GM12892 (cell line): ENCODE measurements around the gene AGL.

Source experiments
- DNase-seq: peaks from one replicate; pipeline ENCODE4 v3.0.0; 2011; ENCODE audit not compliant: insufficient read length
- FAIRE-seq: peaks from 2 replicates; lab custom pipeline; 2011; peaks lifted over from hg19 to GRCh38; lab: Jason Lieb, UNC
- POLR2A ChIP-seq: IDR thresholded peaks from 2 replicates; pipeline ENCODE4 v1.6.1; 2011; ENCODE audit warnings: low read depth, low read length, control low read depth
- POLR2AphosphoS5 ChIP-seq: IDR thresholded peaks from 2 replicates; pipeline ENCODE4 v1.6.1; 2011; ENCODE audit warnings: low read depth, low read length, control low read depth
- TAF1 ChIP-seq: IDR thresholded peaks from 2 replicates; pipeline ENCODE4 v1.6.1; 2011; ENCODE audit warnings: low read depth, mild to moderate bottlenecking, control low read depth, low read length, borderline replicate concordance

AGL gene

GRCh38 chr1:99906535-99906934 is 56.4 kb downstream of the AGL start:
- TF ChIP-seq TAF1 (no peak), POLR2A (no peak), POLR2AphosphoS5 (no peak)
- DNase-seq: no peak
- FAIRE-seq: no peak

GRCh38 chr1:99917214-99917613 is 67.1 kb downstream of the AGL start:
- no peak for TF ChIP-seq POLR2AphosphoS5
- TF ChIP-seq POLR2A: no peak
- TF ChIP-seq TAF1: no peak
- no peak for FAIRE-seq
- DNase-seq: no peak

DNA sequence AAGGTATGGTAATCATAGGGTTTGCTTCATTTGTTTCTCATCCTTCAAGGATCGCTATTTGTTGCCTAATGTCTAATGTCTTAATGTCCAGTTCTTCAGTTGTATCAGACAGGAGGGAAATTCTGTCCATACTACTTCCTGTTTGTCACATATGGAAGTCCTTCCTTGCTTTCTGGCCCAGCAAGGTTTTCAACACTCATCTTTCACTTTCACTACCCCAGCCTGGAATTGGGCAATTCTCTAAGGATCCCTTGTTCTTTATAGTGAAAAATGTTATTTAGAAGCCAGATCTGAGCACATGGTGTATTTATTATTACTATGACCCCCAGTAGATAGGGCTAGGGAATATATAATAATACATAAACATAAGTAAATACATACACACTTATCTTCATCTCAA is 69.1 kb downstream of the AGL start:
- no peak for FAIRE-seq
- DNase-seq: no peak
- TF ChIP-seq POLR2A: no peak
- no peak for TF ChIP-seq TAF1
- no peak for TF ChIP-seq POLR2AphosphoS5

- TF ChIP-seq TAF1 (no peak), POLR2A (no peak), POLR2AphosphoS5 (no peak)
- no peak for FAIRE-seq
- DNase-seq: no peak
These were observed 84.6 kb downstream of the AGL start for GRCh38 chr1:99934801-99935200.

GRCh38 chr1:99935534-99935933 is 85.4 kb downstream of the AGL start:
- DNase-seq: no peak
- TF ChIP-seq TAF1 (no peak), POLR2AphosphoS5 (no peak), POLR2A (no peak)
- FAIRE-seq: no peak

- FAIRE-seq: no peak
- TF ChIP-seq POLR2AphosphoS5 (no peak), POLR2A (no peak)
- DNase-seq: no peak
These were observed 85.9 kb downstream of the AGL start for GRCh38 chr1:99936071-99936470.

DNA sequence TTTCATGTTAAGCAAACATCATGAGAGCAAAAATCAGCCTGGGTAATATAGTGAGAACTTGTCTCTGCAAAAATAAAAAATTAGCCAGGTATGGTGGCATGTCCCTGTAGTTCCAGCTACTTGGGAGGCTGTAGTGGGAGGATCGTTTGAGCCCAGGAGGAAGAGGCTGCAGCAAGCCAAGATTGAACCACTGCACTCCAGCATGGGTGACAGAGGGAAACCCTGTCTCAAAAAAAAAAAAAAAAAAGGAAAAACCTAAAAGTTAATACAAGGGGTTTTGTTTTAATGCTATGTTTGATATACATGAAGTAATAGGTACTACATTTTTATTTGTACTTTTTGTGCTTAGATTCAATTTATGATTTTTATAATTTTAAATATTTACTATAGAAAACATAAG is 92.6 kb downstream of the AGL start:
- FAIRE-seq: no peak
- no peak for DNase-seq
- no peak for TF ChIP-seq TAF1

GRCh38 chr1:99943223-99943794 is 93.1 kb downstream of the AGL start:
- no peak for DNase-seq
- no peak for FAIRE-seq
- no peak for TF ChIP-seq POLR2AphosphoS5
- TF ChIP-seq POLR2A: no peak
- no peak for TF ChIP-seq TAF1

- TF ChIP-seq TAF1: no peak
- no peak for TF ChIP-seq POLR2AphosphoS5
- TF ChIP-seq POLR2A: no peak
- no peak for FAIRE-seq
These were observed 94.0 kb downstream of the AGL start for GRCh38 chr1:99944192-99944591.

GRCh38 chr1:99945174-99945573 is 95.0 kb downstream of the AGL start:
- DNase-seq (no peak), FAIRE-seq (no peak)
- TF ChIP-seq POLR2AphosphoS5: no peak
- no peak for TF ChIP-seq TAF1
- TF ChIP-seq POLR2A: no peak

More at GRCh38 chr1:99944192-99944591, 94.0 kb downstream of the AGL start:
- no peak for DNase-seq

GRCh38 chr1:99950486-99950885 is 100.3 kb downstream of the AGL start:
- DNase-seq (no peak), FAIRE-seq (no peak)
- no peak for TF ChIP-seq POLR2AphosphoS5
- TF ChIP-seq POLR2A: no peak
- no peak for TF ChIP-seq TAF1

- TF ChIP-seq POLR2AphosphoS5 (no peak), POLR2A (no peak), TAF1 (no peak)
- DNase-seq (no peak), FAIRE-seq (no peak)
These were observed 102.4 kb downstream of the AGL start for GRCh38 chr1:99952522-99952921.
